Measurements from ENCODE around the gene SSB.
A peak's percentile ranks its signal among the peaks of the same experiment; 100 is the strongest.
"Not testable (repeated sequence)": the region's sequence is repeated elsewhere in the genome, so short reads cannot be mapped to it uniquely, and the experiment has no call there.

Gene SSB

DNA sequence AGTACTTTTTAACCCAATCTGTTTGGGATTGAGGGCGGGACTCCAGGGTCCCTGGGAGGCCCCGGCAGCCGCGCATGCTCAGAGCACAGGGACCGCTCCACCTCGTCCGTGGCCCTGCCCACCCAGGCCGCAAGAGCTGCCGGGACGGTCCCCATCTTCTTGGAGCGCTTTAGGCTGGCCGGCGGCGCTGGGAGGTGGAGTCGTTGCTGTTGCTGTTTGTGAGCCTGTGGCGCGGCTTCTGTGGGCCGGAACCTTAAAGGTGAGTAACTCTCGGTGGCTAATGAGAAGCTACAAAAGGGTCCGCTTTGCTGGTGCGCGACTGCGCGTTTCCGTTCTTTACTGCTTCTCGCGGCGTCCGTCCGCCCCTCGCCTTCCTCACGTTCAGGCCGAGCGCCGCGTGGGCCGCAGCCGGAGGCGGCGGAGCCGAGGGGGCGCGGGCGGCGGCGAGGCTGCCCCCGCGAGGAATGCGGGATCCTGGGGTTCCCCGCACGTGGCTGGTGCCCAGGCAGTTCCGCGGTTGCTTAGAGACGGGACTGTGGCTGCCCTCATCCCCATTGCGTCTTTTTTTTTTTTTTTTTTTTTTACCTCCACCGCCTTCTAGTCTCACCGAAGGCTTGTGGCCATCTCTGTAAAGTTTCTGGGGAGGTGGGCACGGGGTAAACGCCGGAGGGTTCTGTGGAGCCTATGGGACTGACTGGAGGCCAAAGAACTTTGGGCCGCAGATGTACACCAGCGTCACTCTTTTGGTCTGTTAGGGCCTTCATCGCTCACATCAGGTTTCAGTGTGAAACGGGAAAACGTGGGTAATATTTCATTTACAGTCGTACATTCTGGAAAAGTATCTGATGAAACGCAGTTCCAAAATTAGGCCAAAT is at the start of gene SSB:
TSS of gene SSB (plus strand) at position 154 of the 875 bp plus-strand sequence. CDS start 2,090 bp downstream, outside the sequence.
- no peaks in the 10 kb centered on the region for H3K27me3 ChIP-seq (ENCODE audit: control insufficient read depth in 1 of 2, insufficient read depth in 2 of 2, low read length in 2 of 2)
- H3K27ac ChIP-seq (ENCODE audit: low read length) = peak within 1 kb of the TSS; percentile 76

DNA sequence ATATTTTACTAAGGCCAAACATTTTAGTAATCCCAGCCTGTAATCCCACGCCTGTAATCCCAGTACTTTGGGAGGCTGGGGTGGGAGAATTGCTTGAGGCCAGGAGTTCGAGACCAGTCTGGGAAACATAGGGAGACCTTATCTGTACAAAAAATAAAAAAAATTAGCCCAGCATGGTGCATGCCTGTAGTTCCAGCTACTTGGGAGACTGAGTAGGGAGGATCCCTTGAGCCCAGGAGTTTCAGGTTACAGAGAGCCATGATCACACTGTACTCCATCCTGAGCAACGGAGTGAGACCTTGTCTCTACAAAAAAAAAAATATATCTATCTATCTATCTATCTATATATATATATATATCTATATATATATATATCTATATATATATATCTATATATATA is 45.9 kb upstream of the SSB start:
- Histone ChIP-seq H3K27ac (ENCODE audit: low read length) (no peak overlapping the region), H3K9me3 (ENCODE audit: control insufficient read depth in 2 of 2, low read length in 2 of 2) (no peaks in the 10 kb centered on the region), H3K9ac (ENCODE audit: low read length in 2 of 2) (no peak overlapping the region), H3K4me3 (ENCODE audit: low read length in 2 of 2) (no peak overlapping the region), H3K27me3 (ENCODE audit: control insufficient read depth in 1 of 2, insufficient read depth in 2 of 2, low read length in 2 of 2) (no peaks in the 10 kb centered on the region), H3K36me3 (ENCODE audit: control insufficient read depth in 2 of 2, insufficient read depth in 2 of 2, low read length in 2 of 2) (peaks cover 10 to 13% of the 10 kb centered on the region in 2 donors), H3K4me1 (ENCODE audit: control insufficient read depth, insufficient read depth, low read length) (no peaks in the 10 kb centered on the region)

More for the DNA sequence above, at the start of gene SSB:
- peak within 1 kb of the TSS; percentile 61 to 90 for H3K4me3 ChIP-seq (ENCODE audit: low read length in 2 of 2)
- H3K9me3 ChIP-seq (ENCODE audit: control insufficient read depth in 2 of 2, low read length in 2 of 2) = no peaks in the 10 kb centered on the region
- peaks cover 0 to 3% of the 10 kb centered on the region in 2 donors for H3K36me3 ChIP-seq (ENCODE audit: control insufficient read depth in 2 of 2, insufficient read depth in 2 of 2, low read length in 2 of 2)
- no peaks in the 10 kb centered on the region for H3K4me1 ChIP-seq (ENCODE audit: control insufficient read depth, insufficient read depth, low read length)
- peak within 1 kb of the TSS; percentile 81 to 85 for H3K9ac ChIP-seq (ENCODE audit: low read length in 2 of 2)

DNA sequence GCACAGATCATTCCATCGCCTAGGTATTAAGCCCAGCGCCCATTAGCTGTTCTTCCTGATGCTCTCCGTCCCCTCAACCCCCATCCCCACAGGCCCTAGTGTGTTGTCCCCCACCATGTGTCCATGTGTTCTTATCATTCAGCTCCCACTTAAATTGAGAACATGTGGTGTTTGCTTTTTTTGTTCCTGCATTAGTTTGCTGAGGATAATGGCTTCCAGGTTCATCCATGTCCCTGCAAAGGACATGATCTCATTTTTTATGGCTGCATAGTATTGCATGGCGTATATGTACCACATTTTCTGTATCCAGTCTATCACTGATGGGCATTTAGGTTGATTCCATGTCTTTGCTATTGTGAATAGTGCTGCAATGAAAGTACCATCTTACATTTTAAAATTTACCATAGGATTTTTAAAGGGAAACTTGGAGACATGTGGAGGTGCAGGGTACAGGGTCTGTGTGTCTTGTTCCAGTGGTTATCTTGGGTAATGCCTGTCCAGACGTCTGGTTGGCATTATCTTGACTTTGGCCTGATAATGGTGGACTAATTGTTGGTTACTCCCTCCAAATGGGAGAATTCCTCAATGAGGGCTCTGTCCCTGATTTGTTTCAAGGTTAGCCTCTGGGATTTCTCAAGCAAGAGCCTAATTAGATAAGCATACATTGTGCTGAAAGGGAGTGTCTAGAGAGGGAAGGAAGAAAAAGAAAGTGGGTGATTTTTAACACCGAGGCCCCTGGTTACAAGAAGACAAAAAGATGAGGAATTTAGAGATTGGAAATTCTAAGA is 43.4 kb upstream of the SSB start:
- Histone ChIP-seq H3K27ac (ENCODE audit: low read length) (no peak overlapping the region), H3K4me1 (ENCODE audit: control insufficient read depth, insufficient read depth, low read length) (no peaks in the 10 kb centered on the region), H3K27me3 (ENCODE audit: control insufficient read depth in 1 of 2, insufficient read depth in 2 of 2, low read length in 2 of 2) (no peaks in the 10 kb centered on the region), H3K9ac (ENCODE audit: low read length in 2 of 2) (no peak overlapping the region), H3K4me3 (ENCODE audit: low read length in 2 of 2) (no peak overlapping the region), H3K9me3 (ENCODE audit: control insufficient read depth in 2 of 2, low read length in 2 of 2) (no peaks in the 10 kb centered on the region), H3K36me3 (ENCODE audit: control insufficient read depth in 2 of 2, insufficient read depth in 2 of 2, low read length in 2 of 2) (peaks cover 2 to 3% of the 10 kb centered on the region in 2 donors)

DNA sequence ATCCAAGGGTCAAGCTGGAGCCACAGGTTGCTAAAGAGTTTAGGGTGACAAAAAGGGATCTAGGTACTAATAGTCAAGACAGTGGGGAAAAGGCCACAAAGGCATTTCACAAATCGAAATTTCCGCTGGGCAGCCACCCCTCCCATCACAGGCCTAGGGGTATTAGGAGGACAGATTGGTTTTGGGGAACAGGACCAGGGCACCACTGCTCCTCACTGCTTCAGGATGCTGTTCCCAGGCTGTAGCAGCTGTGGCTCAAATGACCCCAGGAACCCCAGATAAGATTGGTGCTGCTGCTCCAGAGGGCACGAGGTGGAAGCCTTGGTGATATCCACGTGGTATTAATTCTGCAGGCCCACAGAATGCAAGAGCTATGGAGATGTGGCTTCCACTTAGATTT is 42.3 kb upstream of the SSB start:
- no peak overlapping the region for H3K27ac ChIP-seq (ENCODE audit: low read length)
- no peaks in the 10 kb centered on the region for H3K9me3 ChIP-seq (ENCODE audit: control insufficient read depth in 2 of 2, low read length in 2 of 2)
- H3K9ac ChIP-seq (ENCODE audit: low read length in 2 of 2) = no peak overlapping the region
- no peak overlapping the region for H3K4me3 ChIP-seq (ENCODE audit: low read length in 2 of 2)
- no peaks in the 10 kb centered on the region for H3K27me3 ChIP-seq (ENCODE audit: control insufficient read depth in 1 of 2, insufficient read depth in 2 of 2, low read length in 2 of 2)
- H3K36me3 ChIP-seq (ENCODE audit: control insufficient read depth in 2 of 2, insufficient read depth in 2 of 2, low read length in 2 of 2) = no peaks in the 10 kb centered on the region
- no peaks in the 10 kb centered on the region for H3K4me1 ChIP-seq (ENCODE audit: control insufficient read depth, insufficient read depth, low read length)

DNA sequence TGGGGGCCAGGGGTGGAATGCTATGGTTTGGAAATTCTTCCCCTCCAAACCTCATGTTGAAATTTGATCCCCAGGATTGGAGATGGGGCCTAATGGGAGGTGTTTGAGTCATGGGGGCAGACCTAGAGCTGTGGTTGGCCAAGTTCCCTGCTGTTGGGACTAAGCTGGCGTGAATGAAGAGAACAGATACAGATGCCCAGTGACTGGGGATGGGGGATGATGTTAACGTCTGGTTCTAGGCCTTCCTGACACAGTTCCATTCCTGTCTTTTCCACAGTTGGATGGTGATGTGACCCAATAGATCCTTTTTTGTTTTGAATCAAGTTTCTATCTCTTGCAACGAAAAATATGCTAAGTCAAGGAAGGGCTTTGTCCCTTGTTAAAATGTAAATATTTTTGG is 41.3 kb upstream of the SSB start:
- no peaks in the 10 kb centered on the region for H3K27me3 ChIP-seq (ENCODE audit: control insufficient read depth in 1 of 2, insufficient read depth in 2 of 2, low read length in 2 of 2)
- H3K4me3 ChIP-seq (ENCODE audit: low read length in 2 of 2) = no peak overlapping the region
- H3K36me3 ChIP-seq (ENCODE audit: control insufficient read depth in 2 of 2, insufficient read depth in 2 of 2, low read length in 2 of 2) = no peaks in the 10 kb centered on the region
- H3K9ac ChIP-seq (ENCODE audit: low read length in 2 of 2) = no peak overlapping the region
- H3K9me3 ChIP-seq (ENCODE audit: control insufficient read depth in 2 of 2, low read length in 2 of 2) = no peaks in the 10 kb centered on the region
- H3K4me1 ChIP-seq (ENCODE audit: control insufficient read depth, insufficient read depth, low read length) = no peaks in the 10 kb centered on the region
- H3K27ac ChIP-seq (ENCODE audit: low read length) = no peak overlapping the region

DNA sequence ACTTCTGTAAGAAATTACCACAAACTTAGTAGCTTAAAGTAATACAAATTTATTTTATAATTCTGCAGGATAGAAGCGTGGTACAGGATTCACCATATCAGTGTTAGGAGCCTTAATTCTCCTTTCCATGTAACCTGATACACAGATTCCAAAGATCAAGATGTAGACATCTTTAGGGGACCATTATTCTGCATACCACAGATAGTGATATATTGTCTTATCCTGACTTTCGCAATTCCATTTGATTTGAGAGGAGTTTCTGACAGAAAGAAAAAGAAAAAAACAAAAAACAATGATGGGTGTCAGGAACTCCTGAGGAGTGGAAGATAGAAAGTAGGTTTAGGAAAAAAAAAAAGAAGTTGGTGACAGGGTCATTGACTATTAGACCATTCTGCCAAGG is 40.9 kb upstream of the SSB start:
- Histone ChIP-seq H3K36me3 (ENCODE audit: control insufficient read depth in 2 of 2, insufficient read depth in 2 of 2, low read length in 2 of 2) (no peaks in the 10 kb centered on the region), H3K4me3 (ENCODE audit: low read length in 2 of 2) (no peak overlapping the region), H3K9ac (ENCODE audit: low read length in 2 of 2) (no peak overlapping the region), H3K4me1 (ENCODE audit: control insufficient read depth, insufficient read depth, low read length) (no peaks in the 10 kb centered on the region), H3K27me3 (ENCODE audit: control insufficient read depth in 1 of 2, insufficient read depth in 2 of 2, low read length in 2 of 2) (no peaks in the 10 kb centered on the region), H3K27ac (ENCODE audit: low read length) (no peak overlapping the region), H3K9me3 (ENCODE audit: control insufficient read depth in 2 of 2, low read length in 2 of 2) (no peaks in the 10 kb centered on the region)

DNA sequence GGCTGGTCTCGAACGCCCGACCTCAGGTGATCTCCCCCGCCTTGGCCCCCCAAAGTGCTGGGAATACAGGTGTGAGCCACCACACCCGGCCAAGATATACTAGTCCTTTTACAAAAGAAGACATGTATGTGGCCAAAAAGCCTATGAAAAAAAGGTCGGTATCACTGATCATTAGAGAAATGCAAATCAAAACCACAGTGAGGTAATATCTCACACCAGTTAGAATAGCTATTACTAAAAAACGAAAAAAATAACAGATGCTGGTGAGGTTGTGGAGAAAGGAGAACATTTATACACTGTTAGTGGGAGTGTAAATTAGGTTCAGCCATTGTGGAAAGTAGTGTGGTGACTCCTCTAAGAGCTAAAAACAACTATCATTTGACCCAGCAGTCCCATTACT is 38.7 kb upstream of the SSB start:
- H3K27me3 ChIP-seq (ENCODE audit: control insufficient read depth in 1 of 2, insufficient read depth in 2 of 2, low read length in 2 of 2) = no peaks in the 10 kb centered on the region
- H3K4me3 ChIP-seq (ENCODE audit: low read length in 2 of 2) = no peak overlapping the region
- no peak overlapping the region for H3K27ac ChIP-seq (ENCODE audit: low read length)
- no peaks in the 10 kb centered on the region for H3K9me3 ChIP-seq (ENCODE audit: control insufficient read depth in 2 of 2, low read length in 2 of 2)
- no peak overlapping the region for H3K9ac ChIP-seq (ENCODE audit: low read length in 2 of 2)
- H3K36me3 ChIP-seq (ENCODE audit: control insufficient read depth in 2 of 2, insufficient read depth in 2 of 2, low read length in 2 of 2) = no peaks in the 10 kb centered on the region
- no peaks in the 10 kb centered on the region for H3K4me1 ChIP-seq (ENCODE audit: control insufficient read depth, insufficient read depth, low read length)

DNA sequence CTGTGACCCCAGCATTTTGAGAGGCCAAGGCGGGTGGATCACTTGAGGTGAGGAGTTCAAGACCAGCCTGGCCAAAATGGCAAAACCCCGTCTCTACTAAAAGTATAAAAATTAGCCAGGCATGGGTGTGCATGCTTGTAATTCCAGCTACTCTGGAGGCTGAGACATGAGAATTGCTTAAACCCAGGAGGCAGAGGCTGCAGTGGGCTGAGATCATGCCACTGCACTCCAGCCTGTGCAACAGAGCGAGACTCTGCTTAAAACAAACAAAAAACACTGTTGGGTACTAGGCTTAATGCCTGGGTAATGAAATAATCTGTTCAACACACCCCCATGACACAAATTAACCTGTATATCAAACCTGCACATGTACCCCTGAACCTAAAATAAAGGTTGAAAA is 37.9 kb upstream of the SSB start:
- H3K27me3 ChIP-seq (ENCODE audit: control insufficient read depth in 1 of 2, insufficient read depth in 2 of 2, low read length in 2 of 2); H3K4me1 ChIP-seq (ENCODE audit: control insufficient read depth, insufficient read depth, low read length); H3K9ac ChIP-seq (ENCODE audit: low read length in 2 of 2); H3K27ac ChIP-seq (ENCODE audit: low read length); H3K36me3 ChIP-seq (ENCODE audit: control insufficient read depth in 2 of 2, insufficient read depth in 2 of 2, low read length in 2 of 2); H3K4me3 ChIP-seq (ENCODE audit: low read length in 2 of 2); H3K9me3 ChIP-seq (ENCODE audit: control insufficient read depth in 2 of 2, low read length in 2 of 2): not testable (repeated sequence)

DNA sequence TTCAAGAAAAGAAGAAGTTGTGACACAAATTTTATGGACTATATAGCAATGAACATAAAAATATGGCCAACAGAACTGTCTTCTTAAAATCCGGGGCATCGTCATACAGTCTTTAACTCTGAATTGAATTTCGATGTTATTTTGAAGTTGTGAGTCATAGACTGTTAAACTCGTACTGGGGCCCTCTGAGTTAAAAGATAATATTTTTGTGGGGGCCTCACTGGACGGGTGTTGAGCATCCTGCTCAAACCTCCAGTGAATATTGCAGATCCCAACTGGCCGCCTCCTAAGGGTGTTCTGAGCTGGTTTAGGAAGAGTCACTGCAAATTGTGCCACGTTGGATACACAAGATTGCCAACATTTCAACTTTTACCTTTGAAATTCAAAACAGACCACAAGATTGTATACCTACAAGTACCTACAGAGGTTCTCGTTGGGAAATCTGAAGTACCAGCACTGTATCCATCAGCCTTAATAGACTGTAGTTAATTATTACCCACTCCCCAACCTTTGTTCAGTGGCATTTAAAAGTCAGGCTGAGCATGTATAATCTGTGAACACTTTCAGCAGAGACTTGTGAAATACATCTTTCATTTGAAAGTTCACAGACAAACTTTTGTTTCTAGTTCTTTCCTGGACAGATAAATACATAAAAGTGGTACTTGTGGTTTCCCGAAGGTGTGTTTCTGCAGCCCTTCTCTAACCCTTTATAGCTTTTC is 37.3 kb upstream of the SSB start:
- H3K4me3 ChIP-seq (ENCODE audit: low read length in 2 of 2) = no peak overlapping the region
- no peaks in the 10 kb centered on the region for H3K9me3 ChIP-seq (ENCODE audit: control insufficient read depth in 2 of 2, low read length in 2 of 2)
- no peak overlapping the region for H3K27ac ChIP-seq (ENCODE audit: low read length)
- no peak overlapping the region for H3K9ac ChIP-seq (ENCODE audit: low read length in 2 of 2)
- no peaks in the 10 kb centered on the region for H3K36me3 ChIP-seq (ENCODE audit: control insufficient read depth in 2 of 2, insufficient read depth in 2 of 2, low read length in 2 of 2)
- H3K27me3 ChIP-seq (ENCODE audit: control insufficient read depth in 1 of 2, insufficient read depth in 2 of 2, low read length in 2 of 2) = no peaks in the 10 kb centered on the region
- no peaks in the 10 kb centered on the region for H3K4me1 ChIP-seq (ENCODE audit: control insufficient read depth, insufficient read depth, low read length)

DNA sequence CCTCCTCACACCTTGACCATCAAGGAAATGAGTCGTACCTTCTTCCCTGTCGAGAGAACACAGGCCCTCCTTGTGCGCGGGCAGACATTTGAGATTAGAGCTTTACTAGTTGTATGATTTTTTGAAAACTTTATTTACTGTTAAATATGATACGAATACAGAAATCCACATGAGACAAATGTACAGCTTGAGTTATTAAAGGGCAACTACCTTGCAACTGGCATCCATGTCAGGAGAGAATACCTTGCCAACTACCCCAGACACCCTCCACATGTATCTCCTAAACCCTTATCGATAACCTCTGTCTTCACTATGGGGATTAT is 36.7 kb upstream of the SSB start:
- Histone ChIP-seq H3K27me3 (ENCODE audit: control insufficient read depth in 1 of 2, insufficient read depth in 2 of 2, low read length in 2 of 2) (no peaks in the 10 kb centered on the region), H3K9ac (ENCODE audit: low read length in 2 of 2) (no peak overlapping the region), H3K9me3 (ENCODE audit: control insufficient read depth in 2 of 2, low read length in 2 of 2) (no peaks in the 10 kb centered on the region), H3K4me3 (ENCODE audit: low read length in 2 of 2) (no peak overlapping the region), H3K27ac (ENCODE audit: low read length) (no peak overlapping the region), H3K4me1 (ENCODE audit: control insufficient read depth, insufficient read depth, low read length) (no peaks in the 10 kb centered on the region), H3K36me3 (ENCODE audit: control insufficient read depth in 2 of 2, insufficient read depth in 2 of 2, low read length in 2 of 2) (no peaks in the 10 kb centered on the region)

All from stomach smooth muscle (tissue), 2 donors.